Immature natural killer cell (primary cell): Measurements from ENCODE around the gene RASSF5. TPM values are rescaled to one million over a fixed set of nuclear protein-coding genes. Genes with fewer than 3 reads are reported as not detected.

Experiments
- DNase-seq, 3 donors: peaks; one replicate each; pipeline ENCODE4 v3.0.0; 2022; ENCODE audit warnings: mixed read lengths in 1 of 3
- H3K27ac Mint-ChIP-seq, 6 donors: one replicate each; pipeline ENCODE4 v1.8.0; 2020; ENCODE audit warnings: mixed read lengths in 6 of 6, mild to moderate bottlenecking in 5 of 6, inconsistent platforms in 4 of 6, moderate library complexity in 3 of 6
- H3K27me3 Mint-ChIP-seq, 3 donors: one replicate each; pipeline ENCODE4 v1.8.0; 2020 to 2021; ENCODE audit warnings: low read depth in 3 of 3, mild to moderate bottlenecking in 3 of 3, mixed read lengths in 3 of 3, moderate library complexity in 3 of 3, inconsistent platforms in 1 of 3
- H3K36me3 Mint-ChIP-seq, 3 donors: one replicate each; pipeline ENCODE4 v1.8.0; 2020; ENCODE audit warnings: mixed read lengths in 3 of 3, inconsistent platforms in 2 of 3, mild to moderate bottlenecking in 2 of 3
- H3K4me1 Mint-ChIP-seq, 2 donors: one replicate each; pipeline ENCODE4 v1.8.0; 2020; ENCODE audit warnings: inconsistent platforms in 2 of 2, mild to moderate bottlenecking in 2 of 2, mixed read lengths in 2 of 2, moderate library complexity in 1 of 2
- H3K4me3 Mint-ChIP-seq, 5 donors: one replicate each; pipeline ENCODE4 v1.8.0; 2020; ENCODE audit warnings: mild to moderate bottlenecking in 5 of 5, mixed read lengths in 5 of 5, inconsistent platforms in 3 of 5, moderate library complexity in 3 of 5
- H3K9me3 Mint-ChIP-seq, 6 donors: one replicate each; pipeline ENCODE4 v1.8.0; 2020; ENCODE audit warnings: mild to moderate bottlenecking in 6 of 6, mixed read lengths in 6 of 6, inconsistent platforms in 4 of 6, moderate library complexity in 3 of 6
- polyA plus RNA-seq, 3 donors: library from polyadenylated mRNA; unstranded; fragments of 300-500 nt; fragmentation: Illumina TruSeq; gene quantifications; one replicate each; pipeline ENCODE4 v1.2.3, GENCODE V29; 2021

Gene RASSF5
- polyA plus RNA-seq, 3 donors from 2014 or later: 218 to 459 (median 310) TPM

DNA sequence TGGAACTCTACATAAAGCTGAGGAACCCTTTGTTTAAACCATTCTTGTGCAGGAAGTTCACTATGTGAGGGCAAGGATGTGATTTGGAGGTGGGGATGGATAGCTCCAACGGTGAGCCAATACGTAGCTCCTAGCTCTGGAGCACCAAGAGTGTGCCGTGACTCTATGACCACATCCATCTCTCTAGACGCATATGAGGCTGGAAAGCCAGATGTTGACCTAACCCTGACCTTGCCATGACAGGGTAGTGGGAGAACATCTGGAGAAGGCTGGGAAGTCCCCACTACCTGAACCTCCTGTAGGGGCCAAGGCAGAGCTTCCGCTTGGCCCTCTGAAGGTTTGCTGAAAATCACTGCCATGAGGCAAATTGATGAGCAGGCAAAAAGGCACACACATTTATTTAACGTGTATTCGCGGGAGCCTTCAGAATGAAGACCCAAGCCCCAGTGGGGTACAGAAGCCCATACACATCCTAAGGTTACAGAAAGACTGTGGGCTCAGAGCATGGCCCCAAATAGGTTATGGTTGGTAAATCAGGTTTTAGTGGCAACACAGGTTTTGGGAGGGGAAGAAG is 61.5 kb downstream of the RASSF5 start:
- H3K36me3 Mint-ChIP-seq: peaks cover 8 to 36% (median 19%) of the 10 kb centered on the region in 3 donors
- peak overlapping the region; percentile 60 to 85 (median 75) for H3K4me3 Mint-ChIP-seq
- H3K27ac Mint-ChIP-seq: peak overlapping the region; percentile 95 to 99 (median 97)
- peaks cover 0 to 9% (median 3%) of the 10 kb centered on the region in 3 donors for H3K27me3 Mint-ChIP-seq
- H3K9me3 Mint-ChIP-seq: no peaks in the 10 kb centered on the region
- DNase-seq: no peak
- peaks cover 99 to 100% of the 10 kb centered on the region in 2 donors for H3K4me1 Mint-ChIP-seq

DNA sequence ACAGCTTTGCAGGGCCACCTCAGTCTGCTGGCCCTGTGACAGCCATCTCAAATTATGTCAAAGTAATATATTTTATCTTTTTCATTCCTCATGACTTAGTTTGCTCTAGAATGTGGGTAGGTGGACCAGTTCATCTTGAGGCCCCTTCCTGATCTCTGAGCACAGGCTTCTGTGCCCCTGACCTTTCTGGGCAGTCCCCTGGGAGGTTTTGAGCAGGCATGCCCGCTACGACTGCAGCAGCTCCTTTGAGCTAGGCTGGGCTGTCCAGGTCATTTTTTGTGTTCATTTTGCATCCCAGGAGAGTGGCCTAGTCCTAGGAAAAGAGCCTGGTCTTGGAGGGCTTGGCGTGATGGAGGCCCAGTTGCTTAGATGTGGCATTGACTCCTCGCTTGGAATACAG is 62.2 kb downstream of the RASSF5 start:
- Mint-ChIP-seq H3K36me3 (peaks cover 8 to 35% (median 23%) of the 10 kb centered on the region in 3 donors), H3K4me1 (peaks cover 99 to 100% of the 10 kb centered on the region in 2 donors), H3K4me3 (peak overlapping the region in 4 of 5 donors; percentile 30 to 77 (median 68)), H3K27me3 (peaks cover 0 to 9% (median 3%) of the 10 kb centered on the region in 3 donors), H3K27ac (peak overlapping the region; percentile 95 to 99 (median 97)), H3K9me3 (no peaks in the 10 kb centered on the region)
- no peak for DNase-seq

DNA sequence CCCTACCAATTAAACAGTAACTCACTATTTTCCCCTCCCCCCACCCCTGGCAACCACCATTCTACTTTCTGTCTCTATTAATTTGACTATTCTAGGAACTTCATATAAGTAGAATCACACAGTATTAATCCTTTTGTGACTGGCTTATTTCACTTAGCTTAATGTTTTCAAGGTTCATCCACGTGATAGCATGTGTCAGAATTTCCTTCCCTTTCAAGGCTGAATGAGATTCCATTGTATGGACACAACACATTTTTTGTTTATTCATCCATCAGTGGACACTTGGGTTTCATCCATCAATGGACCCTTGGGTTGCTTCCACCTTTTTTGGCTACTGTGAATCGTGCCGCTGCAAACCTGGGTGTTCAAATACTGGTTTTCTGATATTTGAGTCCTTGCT is 63.2 kb downstream of the RASSF5 start:
- Mint-ChIP-seq H3K4me3 (peak overlapping the region in 3 of 5 donors; percentile 44 to 61 (median 48)), H3K36me3 (peaks cover 8 to 30% (median 16%) of the 10 kb centered on the region in 3 donors), H3K27ac (peak overlapping the region; percentile 83 to 99 (median 97)), H3K9me3 (no peaks in the 10 kb centered on the region), H3K27me3 (peaks cover 2 to 9% (median 3%) of the 10 kb centered on the region in 3 donors), H3K4me1 (peaks cover 99 to 100% of the 10 kb centered on the region in 2 donors)
- no peak for DNase-seq

DNA sequence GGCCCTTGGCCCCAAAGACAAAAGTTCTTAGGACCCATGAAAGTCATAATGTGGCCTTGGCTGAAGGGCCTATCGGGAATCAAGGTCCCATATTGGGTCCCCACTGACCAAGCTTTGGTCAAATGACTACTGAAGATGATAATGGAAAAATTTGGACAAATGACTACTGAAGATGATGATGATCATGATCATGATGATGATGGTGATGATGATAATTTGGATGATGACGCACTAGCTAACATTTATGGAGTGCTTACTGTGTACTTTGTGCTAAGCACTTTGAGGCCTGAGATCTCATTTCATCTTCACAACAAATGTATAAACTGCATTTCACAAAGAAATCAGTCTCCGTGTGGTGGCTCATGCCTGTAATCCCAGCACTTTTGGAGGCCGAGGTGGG is 65.5 kb downstream of the RASSF5 start:
- peak overlapping the region; percentile 96 to 99 (median 98) for H3K27ac Mint-ChIP-seq
- peak overlapping the region in 3 of 5 donors; percentile 19 to 64 (median 42) for H3K4me3 Mint-ChIP-seq
- no peaks in the 10 kb centered on the region for H3K9me3 Mint-ChIP-seq
- H3K4me1 Mint-ChIP-seq: peaks cover 99 to 100% of the 10 kb centered on the region in 2 donors
- no peak for DNase-seq
- peaks cover 8 to 19% (median 9%) of the 10 kb centered on the region in 3 donors for H3K36me3 Mint-ChIP-seq
- peaks cover 2 to 9% (median 4%) of the 10 kb centered on the region in 3 donors for H3K27me3 Mint-ChIP-seq

DNA sequence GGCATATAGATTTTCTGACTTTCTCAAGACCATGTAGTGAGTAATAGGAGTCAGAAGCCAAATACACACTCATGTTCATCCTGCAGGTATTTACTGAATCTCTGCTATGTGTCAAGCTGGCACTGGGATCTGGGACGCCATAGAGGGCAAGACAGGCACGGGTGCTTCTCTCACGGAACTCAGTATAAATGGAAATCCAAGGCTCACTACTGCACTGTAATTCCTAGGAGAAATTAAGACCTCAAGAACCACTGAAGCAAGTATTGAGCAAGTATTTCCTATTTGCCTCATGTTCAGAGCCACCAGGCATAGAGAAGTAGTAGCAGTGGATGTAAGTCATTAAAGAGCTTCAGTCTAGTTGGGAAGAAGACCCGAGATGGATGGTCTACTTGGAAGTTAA is 66.0 kb downstream of the RASSF5 start:
- Mint-ChIP-seq H3K36me3 (peaks cover 9 to 22% (median 11%) of the 10 kb centered on the region in 3 donors), H3K27me3 (peaks cover 5 to 9% (median 7%) of the 10 kb centered on the region in 3 donors), H3K9me3 (no peaks in the 10 kb centered on the region), H3K27ac (peak overlapping the region; percentile 96 to 99 (median 98)), H3K4me1 (peaks cover 99 to 100% of the 10 kb centered on the region in 2 donors), H3K4me3 (peak overlapping the region; percentile 16 to 64 (median 53))
- no peak for DNase-seq

DNA sequence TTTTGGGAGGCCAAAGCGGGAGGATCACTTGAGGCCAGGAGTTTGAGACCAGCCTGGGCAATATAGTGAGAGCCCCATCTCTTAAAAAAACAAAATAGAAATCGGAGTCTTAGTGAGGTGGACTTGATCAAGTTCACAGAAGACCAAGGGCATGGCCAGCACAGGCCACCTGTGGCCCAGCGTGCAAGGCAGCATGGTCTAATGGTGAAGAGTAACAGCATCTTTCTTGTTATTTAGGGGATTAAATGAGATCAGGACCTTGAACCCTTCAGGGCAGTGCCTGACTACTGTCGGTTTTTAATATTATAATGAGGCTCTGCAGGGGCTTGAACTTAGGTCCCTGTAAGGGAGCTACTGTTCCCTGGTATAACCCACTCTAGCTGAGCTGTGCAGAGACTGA is 66.4 kb downstream of the RASSF5 start:
- Mint-ChIP-seq H3K4me3 (peak overlapping the region; percentile 16 to 64 (median 53)), H3K9me3 (no peaks in the 10 kb centered on the region), H3K36me3 (peaks cover 9 to 22% (median 12%) of the 10 kb centered on the region in 3 donors), H3K4me1 (peaks cover 99 to 100% of the 10 kb centered on the region in 2 donors), H3K27me3 (peaks cover 6 to 11% (median 7%) of the 10 kb centered on the region in 3 donors), H3K27ac (peak overlapping the region; percentile 96 to 99 (median 98))
- no peak for DNase-seq

DNA sequence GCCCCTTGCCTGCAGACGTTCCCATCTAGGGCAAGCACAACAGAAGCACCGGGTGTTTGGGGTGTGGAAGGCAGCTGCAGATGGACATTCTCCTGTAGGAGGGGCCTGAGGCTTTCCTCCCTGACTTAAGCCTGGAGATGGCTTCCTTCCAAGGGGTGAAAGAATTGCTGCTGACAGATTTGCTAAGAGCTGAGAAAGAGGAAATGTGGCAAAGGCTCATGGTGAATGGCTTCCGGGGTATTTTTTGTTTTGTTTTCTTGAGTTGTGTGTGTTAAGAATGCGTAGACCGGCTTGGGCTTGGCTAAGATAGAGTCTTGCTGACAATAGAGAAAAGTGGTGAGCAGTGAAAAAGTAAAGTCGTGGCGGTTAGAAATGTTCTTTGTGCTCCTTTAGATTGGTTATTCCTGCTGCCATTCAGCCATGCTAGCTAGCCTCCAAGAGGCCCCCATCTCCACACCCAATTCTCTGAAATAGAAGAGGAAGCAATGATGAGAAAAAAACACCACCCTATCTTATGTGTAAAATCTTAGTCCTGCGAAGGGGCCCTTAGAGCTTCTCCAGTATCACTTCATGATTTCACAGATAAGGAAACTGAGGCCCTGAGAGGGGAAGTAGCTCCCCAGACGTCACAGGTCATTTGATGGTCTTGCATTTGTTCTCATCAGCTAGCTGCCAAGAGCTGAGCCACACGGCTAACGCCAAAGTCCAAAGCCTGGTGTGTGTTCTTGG is 68.0 kb downstream of the RASSF5 start:
- Mint-ChIP-seq H3K9me3 (no peaks in the 10 kb centered on the region), H3K4me1 (peaks cover 100% of the 10 kb centered on the region in 2 donors), H3K27me3 (peaks cover 11 to 21% (median 18%) of the 10 kb centered on the region in 3 donors), H3K4me3 (peak overlapping the region; percentile 69 to 82 (median 77)), H3K36me3 (peaks cover 12 to 22% (median 12%) of the 10 kb centered on the region in 3 donors), H3K27ac (peak overlapping the region; percentile 96 to 99 (median 98))
- peak; percentile 80 to 83 (median 81) for DNase-seq

DNA sequence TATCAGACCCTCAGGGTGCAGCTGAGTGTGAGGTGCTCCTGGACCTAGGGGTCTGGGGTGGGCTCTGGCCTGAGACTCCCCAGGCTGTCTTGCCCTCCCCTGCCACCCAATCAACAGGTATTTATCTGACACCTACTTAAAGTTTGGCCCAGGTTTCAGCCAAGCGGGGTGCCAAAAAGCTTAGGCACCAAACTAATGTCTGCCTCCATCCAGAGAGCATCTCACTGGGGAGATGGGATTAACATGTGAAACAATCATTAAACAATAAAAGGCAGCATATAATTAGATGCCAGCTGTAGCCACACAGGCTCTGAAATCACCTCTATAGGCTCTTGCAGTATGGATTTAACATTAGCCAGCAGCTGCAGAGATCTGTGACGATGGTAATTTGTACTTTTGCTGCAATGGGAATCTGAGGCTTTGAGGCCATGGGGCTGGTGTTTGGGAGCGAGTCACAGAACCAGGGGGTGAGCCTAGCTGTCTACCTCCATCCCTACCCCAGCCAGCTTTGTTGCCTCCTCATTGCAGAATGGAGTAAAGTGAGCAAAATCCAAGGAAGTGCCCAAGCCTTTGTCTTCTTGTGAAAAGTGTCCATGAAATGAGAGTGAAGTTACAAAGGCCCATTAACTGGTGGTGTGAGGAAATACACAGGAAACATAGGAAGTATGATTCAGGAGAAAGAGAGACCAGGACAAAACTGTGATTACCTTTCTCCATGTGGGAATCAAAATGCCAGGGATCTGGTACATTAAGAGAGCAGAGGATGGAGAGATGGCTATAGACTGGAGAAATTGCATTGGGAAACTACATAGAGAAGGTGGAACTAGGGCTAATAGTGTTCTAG is 68.8 kb downstream of the RASSF5 start:
- Mint-ChIP-seq H3K4me1 (peaks cover 100% of the 10 kb centered on the region in 2 donors), H3K27ac (peak overlapping the region; percentile 96 to 99 (median 98)), H3K36me3 (peaks cover 12 to 22% (median 13%) of the 10 kb centered on the region in 3 donors), H3K27me3 (peaks cover 16 to 27% (median 23%) of the 10 kb centered on the region in 3 donors), H3K9me3 (no peaks in the 10 kb centered on the region), H3K4me3 (peak overlapping the region; percentile 69 to 82 (median 77))
- no peak for DNase-seq

DNA sequence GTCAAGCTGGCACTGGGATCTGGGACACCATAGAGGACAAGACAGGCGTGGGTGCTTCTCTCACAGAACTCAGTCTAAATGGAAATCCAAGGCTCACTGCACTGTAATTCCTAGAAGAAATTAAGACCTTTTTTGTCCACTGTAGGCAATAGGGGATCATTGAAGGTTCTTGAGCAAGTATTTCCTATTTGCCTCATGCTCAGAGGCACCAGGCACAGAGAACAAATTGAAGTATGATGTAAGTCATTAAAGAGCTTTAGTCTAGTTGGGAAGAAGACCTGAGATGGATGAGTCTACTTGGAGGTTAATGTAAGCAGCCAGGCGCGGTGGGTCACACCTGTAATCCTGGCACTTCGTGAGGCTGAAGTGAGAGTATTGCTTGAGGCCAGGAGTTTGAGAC is 70.3 kb downstream of the RASSF5 start:
- DNase-seq: no peak
- Mint-ChIP-seq H3K27me3 (peaks cover 22 to 38% (median 31%) of the 10 kb centered on the region in 3 donors), H3K9me3 (no peaks in the 10 kb centered on the region), H3K4me1 (peaks cover 100% of the 10 kb centered on the region in 2 donors), H3K36me3 (peaks cover 12 to 15% (median 12%) of the 10 kb centered on the region in 3 donors), H3K27ac (peak overlapping the region; percentile 96 to 99 (median 98)), H3K4me3 (peak overlapping the region; percentile 69 to 82 (median 77))

DNA sequence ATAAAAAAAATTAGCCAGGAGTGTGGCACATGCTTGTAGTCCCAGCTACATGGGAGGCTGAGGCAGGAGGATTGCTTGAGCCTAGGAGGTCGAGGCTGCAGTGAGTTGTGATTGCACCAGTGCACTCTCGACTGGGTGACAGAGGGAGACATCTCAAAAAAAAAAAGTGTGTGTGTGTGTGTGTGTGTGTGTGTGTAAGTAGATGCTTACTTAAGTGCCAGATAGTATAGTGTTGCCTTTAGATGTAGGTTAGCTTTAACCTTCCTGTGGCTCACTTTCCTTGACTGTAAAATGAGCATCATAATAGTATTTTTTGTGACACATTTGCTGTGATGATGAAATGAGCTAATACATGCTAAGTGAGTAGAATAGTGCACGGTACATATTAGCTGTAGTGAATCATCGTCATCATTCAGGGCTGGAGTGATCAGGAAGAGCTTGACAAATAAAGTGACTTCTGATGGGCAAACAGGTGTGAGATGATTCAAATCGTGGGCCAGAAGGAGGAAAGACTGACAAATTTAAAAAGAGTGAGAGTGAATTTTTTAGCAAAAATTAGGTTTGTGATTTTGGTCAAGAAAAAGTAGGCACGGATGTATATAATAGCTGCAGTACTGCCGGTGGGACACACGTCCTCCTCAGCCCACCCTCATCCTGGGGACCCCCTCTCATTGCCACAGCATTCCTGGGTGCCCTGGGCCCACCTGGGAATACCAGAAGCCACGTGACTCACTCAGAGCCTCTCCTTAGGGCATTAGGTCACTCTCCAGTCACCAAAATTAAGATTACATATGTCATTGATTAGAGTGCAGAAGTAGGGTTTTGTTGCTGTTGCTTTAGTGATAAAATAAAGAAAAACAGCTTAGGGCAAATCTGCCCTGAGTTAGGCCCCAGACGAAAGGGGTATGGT is 71.0 kb downstream of the RASSF5 start:
- Mint-ChIP-seq H3K9me3 (no peaks in the 10 kb centered on the region), H3K4me3 (peak overlapping the region; percentile 77 to 88 (median 82)), H3K27ac (peak overlapping the region; percentile 96 to 99 (median 98)), H3K36me3 (peaks cover 8 to 9% (median 8%) of the 10 kb centered on the region in 3 donors), H3K4me1 (peaks cover 100% of the 10 kb centered on the region in 2 donors), H3K27me3 (peaks cover 25 to 43% (median 31%) of the 10 kb centered on the region in 3 donors)
- DNase-seq: peak in 1 of 3 donors; percentile 47

DNA sequence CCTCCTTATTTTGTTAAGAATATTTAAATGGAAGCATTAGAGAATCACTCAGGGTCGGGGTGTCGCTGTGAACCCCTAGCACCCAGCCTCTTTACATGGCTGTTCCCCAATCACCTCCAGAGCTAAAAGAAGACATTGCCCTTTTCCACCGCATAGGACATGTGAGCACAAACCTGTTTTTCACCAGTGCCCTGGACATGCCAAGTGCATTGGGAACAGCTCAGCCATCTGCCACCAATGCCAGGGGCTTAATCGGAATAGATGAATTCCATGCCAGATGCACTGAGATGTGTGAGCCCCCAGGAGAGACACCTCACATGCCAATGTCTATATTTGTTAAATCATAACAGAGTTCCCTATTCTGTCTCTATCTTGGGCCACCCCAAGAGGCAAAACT is 71.6 kb downstream of the RASSF5 start:
- H3K36me3 Mint-ChIP-seq: peaks cover 8 to 14% (median 11%) of the 10 kb centered on the region in 3 donors
- peaks cover 100% of the 10 kb centered on the region in 2 donors for H3K4me1 Mint-ChIP-seq
- peak overlapping the region; percentile 96 to 99 (median 98) for H3K27ac Mint-ChIP-seq
- no peak for DNase-seq
- H3K27me3 Mint-ChIP-seq: peaks cover 29 to 43% (median 31%) of the 10 kb centered on the region in 3 donors
- no peaks in the 10 kb centered on the region for H3K9me3 Mint-ChIP-seq
- peak overlapping the region; percentile 77 to 88 (median 84) for H3K4me3 Mint-ChIP-seq

DNA sequence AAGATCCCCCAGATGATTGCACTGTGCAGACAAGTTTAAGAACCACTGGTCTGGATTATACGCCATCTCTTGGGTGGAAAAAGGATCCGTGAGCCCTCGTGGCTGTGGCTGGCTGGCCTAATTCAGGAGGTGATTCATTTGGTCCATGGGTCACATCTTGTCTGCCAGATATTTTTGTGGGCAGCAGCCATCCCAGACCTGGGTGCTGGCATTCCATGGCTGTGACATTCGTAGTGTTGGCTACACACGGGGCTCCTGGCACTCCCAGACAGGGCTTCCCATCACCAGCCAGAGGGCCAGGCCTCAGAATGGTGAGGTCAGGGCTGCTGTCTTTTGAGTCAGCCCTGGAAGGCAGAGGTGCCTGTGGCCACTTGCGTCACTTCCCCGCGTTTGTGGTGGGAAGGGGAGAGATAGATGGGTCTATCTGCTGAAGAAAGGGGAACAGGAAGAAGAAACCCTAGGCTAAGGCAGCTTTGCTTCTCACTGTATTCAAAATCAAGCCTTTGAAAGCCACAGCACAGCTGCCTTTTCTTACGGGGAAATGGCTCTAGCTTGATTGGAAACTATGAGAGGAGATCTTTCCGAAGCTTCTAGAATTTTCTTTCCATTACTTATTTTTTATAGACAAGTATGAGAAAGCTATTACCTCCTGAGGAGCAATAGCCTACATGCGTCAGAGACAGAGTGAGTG is 72.6 kb downstream of the RASSF5 start:
- H3K9me3 Mint-ChIP-seq: no peaks in the 10 kb centered on the region
- peak overlapping the region; percentile 77 to 88 (median 84) for H3K4me3 Mint-ChIP-seq
- peaks cover 4 to 14% (median 9%) of the 10 kb centered on the region in 3 donors for H3K36me3 Mint-ChIP-seq

More for the DNA sequence above, 72.6 kb downstream of the RASSF5 start:
- peak; percentile 93 to 95 (median 94) for DNase-seq
- H3K27ac Mint-ChIP-seq: peak overlapping the region; percentile 96 to 99 (median 98)
- H3K27me3 Mint-ChIP-seq: peaks cover 29 to 43% (median 31%) of the 10 kb centered on the region in 3 donors
- peaks cover 93% of the 10 kb centered on the region in 2 donors for H3K4me1 Mint-ChIP-seq
